Ovary (tissue), 9 donors: Measurements from ENCODE around the gene SGK2. TPM values are rescaled to one million over a fixed set of nuclear protein-coding genes. Genes with fewer than 3 reads are reported as not detected.

Experiments
- DNase-seq, 5 donors: peaks; one replicate each; pipeline ENCODE4 v3.0.0-alpha.2; 2019 to 2020
- H3K27ac ChIP-seq, 2 donors: fragments of 200-600 bp; one replicate each; pipeline versions ENCODE4 v1.5.1 to v1.8.0; 2019 to 2022
- H3K27me3 ChIP-seq: fragments of 200-600 bp; one replicate; pipeline ENCODE4 v1.8.0; 2022
- H3K36me3 ChIP-seq: fragments of 200-600 bp; sonication (generic); one replicate; pipeline ENCODE4 v1.5.1; 2019
- H3K4me1 ChIP-seq: one replicate; pipeline ENCODE4 v1.8.1; 2013; ENCODE audit warnings: mild to moderate bottlenecking, moderate library complexity; ENCODE audit not compliant: insufficient read depth
- H3K4me3 ChIP-seq: fragments of 200-600 bp; sonication (generic); one replicate; pipeline ENCODE4 v1.5.1; 2017
- H3K9me3 ChIP-seq, 2 donors: fragments of 200-600 bp in 1 of 2; sonication (generic) in 1 of 2; one replicate each; pipeline versions ENCODE4 v1.5.1 to v1.8.1; 2013 to 2019; ENCODE audit warnings: mild to moderate bottlenecking in 1 of 2, moderate library complexity in 1 of 2
- EP300 ChIP-seq: sonication (generic); formaldehyde crosslinking; IDR thresholded peaks from one replicate; pipeline ENCODE4 v1.6.1; 2017; ENCODE audit warnings: antibody characterized with exemption
- POLR2A ChIP-seq: fragments of 450-650 bp; IDR thresholded peaks from one replicate; pipeline ENCODE4 v1.6.1; 2017; ENCODE audit warnings: antibody characterized with exemption, mild to moderate bottlenecking, moderate library complexity
- WGBS, 3 donors: extraction: QIAGEN DNeasy Blood & Tissue Kit in 1 of 3; methylation state at CpG; one replicate each; pipeline versions ENCODE4 v1.1.5 to v1.1.7; 2013 to 2017; 5-methylcytosine and 5-hydroxymethylcytosine counted together
- intact Hi-C, 4 donors: fragments of 100-400 bp; cut with DNase I; formaldehyde crosslinking; loops; one replicate each; pipeline versions ENCODE4 v1.11.0 to v1.15.1; 2022 to 2023
- polyA plus RNA-seq, 2 donors: library from polyadenylated mRNA; stranded (reverse); fragments of 200-250 nt in 1 of 2; fragments of 350-450 nt in 1 of 2; fragmentation: Illumina TruSeq in 1 of 2; extraction: RNeasy Lipid Tissue Mini Kit (QIAGEN cat#74804) in 1 of 2; gene quantifications; one replicate each; pipeline ENCODE4 v1.2.3, GENCODE V29; 2013 to 2014
- total RNA-seq, 7 donors: library from RNA; depleted of rRNA in 2 of 7; stranded (reverse); fragments of >200 nt in 2 of 7; fragmentation: NEBNext Ultra II Directional in 3 of 7; extraction: Animal tissue kit (Norgen Biotek cat#: 25700) in 3 of 7; gene quantifications; one replicate each; pipeline versions ENCODE4 v1.1.0 to v1.2.4, GENCODE V29; 2016 to 2023
- TF ChIP-seq, protein P1 (sequence below), 3 donors: fragments of 450-650 bp in 2 of 3; fragments of 200-600 bp in 1 of 3; IDR thresholded peaks; one replicate each; pipeline versions ENCODE4 v1.5.1 to v1.8.0; 2016 to 2022; ENCODE audit warnings: antibody characterized with exemption in 3 of 3, mild to moderate bottlenecking in 1 of 3
- donor health status: DM: no; HTN: no; CAD: no; lungs with moderate emphysema.
- donor health status: DM: no; HTN: no; CAD: no.
- donor health status: Bipolar disorder and iron deficiency.
- donor health status: DM: yes; HTN: yes; CAD: no.
- donor health status: DM: no; HTN: no; CAD: no.
- donor health status: DM: yes; HTN: yes; CAD: no.

SGK2 gene
- total and polyA plus RNA-seq, 9 donors, result 1.2 to 4.5 (median 2.2) TPM

DNA sequence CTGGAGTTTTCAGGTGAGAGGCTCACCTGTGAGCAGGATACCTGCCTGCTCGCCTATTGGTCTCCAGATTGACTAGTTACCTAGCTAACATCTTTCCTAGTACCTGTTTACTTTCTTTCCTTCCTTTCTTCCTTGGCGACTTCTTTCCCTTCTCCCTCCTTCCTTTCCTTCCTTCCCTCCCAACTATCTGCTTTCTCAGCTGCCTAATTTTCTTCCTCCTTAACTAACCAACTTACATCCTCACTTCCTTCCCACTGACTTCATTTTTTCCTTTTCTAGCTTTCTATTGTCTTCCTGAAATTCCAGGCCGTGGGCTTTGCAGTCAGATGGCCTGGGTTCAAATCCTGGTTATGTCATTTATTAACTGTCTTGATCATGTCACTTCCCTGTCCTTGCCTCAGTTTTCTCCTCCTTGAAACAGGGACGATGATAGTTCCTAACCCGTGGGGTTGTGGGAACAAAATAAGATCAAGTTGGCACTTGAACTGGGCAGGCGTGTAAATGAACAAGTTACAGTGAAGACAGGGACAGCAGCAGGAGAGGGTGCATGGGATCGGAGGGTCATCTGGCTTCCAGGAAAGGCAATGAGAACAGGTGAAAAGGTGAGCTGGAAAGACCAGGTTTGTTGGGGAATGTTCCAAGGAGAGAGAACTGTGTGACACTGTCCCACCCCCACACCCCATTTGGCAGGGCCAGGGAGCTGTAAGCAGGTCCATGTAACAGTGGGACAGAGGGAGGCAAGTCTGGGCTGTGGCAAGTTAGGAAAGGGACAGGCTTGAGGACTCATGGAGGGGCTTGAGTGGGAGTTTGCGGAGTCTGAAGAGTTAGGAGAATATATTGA lies 540 bp downstream of the SGK2 start:
- intact Hi-C loops, result no loop called here

DNA sequence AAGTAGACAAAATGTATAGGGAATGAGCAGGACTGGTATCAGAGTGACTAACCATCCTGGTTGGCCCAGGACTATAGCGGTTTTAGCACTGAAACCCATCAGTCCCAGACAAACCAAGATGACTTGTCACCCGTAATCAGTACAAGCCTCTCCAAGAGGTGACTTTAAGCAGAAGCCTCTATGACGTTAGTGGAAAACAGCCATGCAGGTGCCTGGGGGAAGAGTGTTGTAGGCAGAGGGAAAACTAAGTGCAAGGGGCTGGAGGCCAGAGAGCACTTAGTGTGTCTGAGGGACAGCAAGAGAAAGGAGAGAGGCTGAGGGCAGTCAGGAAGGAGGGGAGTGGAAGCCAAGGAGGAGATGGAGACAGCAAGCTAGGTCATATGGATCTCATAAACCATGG lies 2.1 kb downstream of the SGK2 start:
- intact Hi-C loops, result no loop called here
- Histone ChIP-seq H3K27ac (no peak overlapping the region), H3K27me3 (no peaks in the 10 kb centered on the region), H3K9me3 (no peaks in the 10 kb centered on the region), H3K36me3 (no peaks in the 10 kb centered on the region), H3K4me1 (no peaks in the 10 kb centered on the region), H3K4me3 (no peak overlapping the region)
- 83 to 90% (median 89%) methylated on average over 3 of the region's 3 CpGs for WGBS, 3 donors
- DNase-seq, result no peak
- TF ChIP-seq, protein P1, sequence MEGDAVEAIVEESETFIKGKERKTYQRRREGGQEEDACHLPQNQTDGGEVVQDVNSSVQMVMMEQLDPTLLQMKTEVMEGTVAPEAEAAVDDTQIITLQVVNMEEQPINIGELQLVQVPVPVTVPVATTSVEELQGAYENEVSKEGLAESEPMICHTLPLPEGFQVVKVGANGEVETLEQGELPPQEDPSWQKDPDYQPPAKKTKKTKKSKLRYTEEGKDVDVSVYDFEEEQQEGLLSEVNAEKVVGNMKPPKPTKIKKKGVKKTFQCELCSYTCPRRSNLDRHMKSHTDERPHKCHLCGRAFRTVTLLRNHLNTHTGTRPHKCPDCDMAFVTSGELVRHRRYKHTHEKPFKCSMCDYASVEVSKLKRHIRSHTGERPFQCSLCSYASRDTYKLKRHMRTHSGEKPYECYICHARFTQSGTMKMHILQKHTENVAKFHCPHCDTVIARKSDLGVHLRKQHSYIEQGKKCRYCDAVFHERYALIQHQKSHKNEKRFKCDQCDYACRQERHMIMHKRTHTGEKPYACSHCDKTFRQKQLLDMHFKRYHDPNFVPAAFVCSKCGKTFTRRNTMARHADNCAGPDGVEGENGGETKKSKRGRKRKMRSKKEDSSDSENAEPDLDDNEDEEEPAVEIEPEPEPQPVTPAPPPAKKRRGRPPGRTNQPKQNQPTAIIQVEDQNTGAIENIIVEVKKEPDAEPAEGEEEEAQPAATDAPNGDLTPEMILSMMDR (IDR thresholded peaks at IDR 0.05), result no peak
- no peak for TF ChIP-seq EP300
- no peak for TF ChIP-seq POLR2A

More for the DNA sequence above, 540 bp downstream of the SGK2 start:
- 88 to 91% (median 91%) methylated on average over 8 of the region's 8 CpGs for WGBS, 3 donors
- H3K4me1 ChIP-seq, result no peaks in the 10 kb centered on the region
- H3K9me3 ChIP-seq, result no peaks in the 10 kb centered on the region
- H3K27me3 ChIP-seq, result no peaks in the 10 kb centered on the region
- TF ChIP-seq, protein P1 (IDR thresholded peaks at IDR 0.05), result no peak
- TF ChIP-seq POLR2A (no peak), EP300 (no peak)
- no peak for DNase-seq
- H3K36me3 ChIP-seq, result no peaks in the 10 kb centered on the region
- H3K27ac ChIP-seq, result no peak overlapping the region
- H3K4me3 ChIP-seq, result no peak overlapping the region

DNA sequence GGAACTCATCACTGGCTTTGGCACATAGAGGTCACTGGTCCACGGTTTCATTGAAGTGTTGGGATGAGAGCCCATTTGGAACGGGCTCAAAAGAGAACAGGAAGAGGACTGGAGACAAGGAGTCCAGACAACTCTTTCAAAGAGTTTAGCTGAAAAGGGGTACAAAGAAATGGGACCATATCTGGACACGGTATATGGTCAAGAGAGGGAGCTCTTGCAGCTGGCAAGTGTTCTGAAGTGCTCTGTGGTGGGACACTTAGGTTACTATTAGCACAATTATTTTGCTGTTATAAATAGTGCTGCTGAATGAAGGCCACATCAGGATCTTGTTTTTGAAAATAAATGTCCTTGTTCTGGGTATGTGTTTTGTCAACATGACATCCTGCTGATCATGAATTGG lies 4.6 kb downstream of the SGK2 start:
- no peak for DNase-seq
- no peaks in the 10 kb centered on the region for H3K9me3 ChIP-seq
- no peaks in the 10 kb centered on the region for H3K4me1 ChIP-seq
- H3K36me3 ChIP-seq, result no peaks in the 10 kb centered on the region
- H3K27ac ChIP-seq, result no peak overlapping the region
- H3K4me3 ChIP-seq, result no peak overlapping the region
- no peak for TF ChIP-seq POLR2A
- intact Hi-C loops, result no loop called here
- 32 to 41% (median 37%) methylated on average over 3 of the region's 3 CpGs for WGBS, 3 donors
- no peaks in the 10 kb centered on the region for H3K27me3 ChIP-seq

DNA sequence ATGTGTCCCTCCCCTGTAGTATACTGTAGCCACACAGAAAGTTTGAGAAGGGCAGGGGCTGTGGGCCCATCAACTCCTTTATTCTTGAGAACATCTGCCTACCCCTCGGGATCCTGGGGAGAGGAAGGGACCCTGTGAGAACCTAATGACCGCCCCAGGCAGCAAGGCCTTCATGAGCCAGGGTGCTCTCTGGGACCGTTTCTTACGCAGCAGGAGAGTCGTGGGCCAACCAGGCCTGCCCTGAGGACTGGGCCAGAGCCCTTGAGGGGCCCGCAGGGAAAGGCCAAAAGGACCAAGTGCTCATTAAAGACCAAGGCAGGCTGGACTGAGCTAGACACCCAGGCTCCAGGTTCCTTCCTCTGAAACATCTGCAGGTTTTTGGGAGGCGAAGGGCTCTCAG lies 5.2 kb downstream of the SGK2 start:
- Histone ChIP-seq H3K9me3 (no peaks in the 10 kb centered on the region), H3K36me3 (no peaks in the 10 kb centered on the region), H3K27ac (no peak overlapping the region), H3K4me1 (no peaks in the 10 kb centered on the region), H3K27me3 (no peaks in the 10 kb centered on the region), H3K4me3 (no peak overlapping the region)
- no peak for TF ChIP-seq POLR2A
- TF ChIP-seq, protein P1 (IDR thresholded peaks at IDR 0.05), result no peak
- TF ChIP-seq EP300, result no peak
- WGBS, 3 donors, result 92 to 93% (median 93%) methylated on average over 7 of the region's 7 CpGs
- intact Hi-C loops, result no loop called here
- DNase-seq, result no peak

DNA sequence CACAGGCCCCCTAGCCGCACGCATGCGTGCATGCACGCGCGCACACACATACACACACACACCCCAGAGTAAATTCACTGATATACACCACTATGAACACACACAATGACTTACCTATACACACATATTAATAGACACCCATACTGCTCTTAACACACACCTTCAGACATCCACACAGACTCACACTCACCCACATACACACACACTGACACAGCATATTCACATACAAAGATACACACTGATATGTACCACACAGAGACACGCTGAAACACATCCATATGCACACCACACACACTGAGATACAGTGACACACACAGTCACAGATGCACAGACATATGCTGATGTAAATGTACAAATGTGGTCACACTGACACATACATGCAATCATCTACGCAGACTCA lies 5.6 kb downstream of the SGK2 start:
- TF ChIP-seq, protein P1 (IDR thresholded peaks at IDR 0.05), result no peak
- TF ChIP-seq POLR2A (no peak), EP300 (no peak)
- H3K9me3 ChIP-seq, result no peaks in the 10 kb centered on the region
- H3K27ac ChIP-seq, result no peak overlapping the region
- DNase-seq, result no peak
- WGBS, 3 donors, result 94 to 98% (median 98%) methylated on average over 8 of the region's 8 CpGs
- H3K36me3 ChIP-seq, result no peaks in the 10 kb centered on the region
- H3K27me3 ChIP-seq, result no peaks in the 10 kb centered on the region
- H3K4me3 ChIP-seq, result no peak overlapping the region
- no peaks in the 10 kb centered on the region for H3K4me1 ChIP-seq
- intact Hi-C loops, result no loop called here
